Ovary (tissue), 3 donors: ENCODE measurements around the gene MYOM3.

ENCODE experiments used
- EP300 ChIP-seq: sonication (generic); formaldehyde crosslinking; IDR thresholded peaks from one replicate; pipeline ENCODE4 v1.6.1; 2017; ENCODE audit warnings: antibody characterized with exemption
- POLR2A ChIP-seq: fragments of 450-650 bp; IDR thresholded peaks from one replicate; pipeline ENCODE4 v1.6.1; 2017; ENCODE audit warnings: antibody characterized with exemption, mild to moderate bottlenecking, moderate library complexity
- TF ChIP-seq, protein P1 (sequence below), 3 donors: fragments of 450-650 bp in 2 of 3; fragments of 200-600 bp in 1 of 3; IDR thresholded peaks; one replicate each; pipeline versions ENCODE4 v1.5.1 to v1.8.0; 2016 to 2022; ENCODE audit warnings: antibody characterized with exemption in 3 of 3, mild to moderate bottlenecking in 1 of 3
- donor health status: DM: no; HTN: no; CAD: no.

GRCh38 chr1:24075946-24076345 is 36.0 kb downstream of the MYOM3 start:
- TF ChIP-seq, protein P1, sequence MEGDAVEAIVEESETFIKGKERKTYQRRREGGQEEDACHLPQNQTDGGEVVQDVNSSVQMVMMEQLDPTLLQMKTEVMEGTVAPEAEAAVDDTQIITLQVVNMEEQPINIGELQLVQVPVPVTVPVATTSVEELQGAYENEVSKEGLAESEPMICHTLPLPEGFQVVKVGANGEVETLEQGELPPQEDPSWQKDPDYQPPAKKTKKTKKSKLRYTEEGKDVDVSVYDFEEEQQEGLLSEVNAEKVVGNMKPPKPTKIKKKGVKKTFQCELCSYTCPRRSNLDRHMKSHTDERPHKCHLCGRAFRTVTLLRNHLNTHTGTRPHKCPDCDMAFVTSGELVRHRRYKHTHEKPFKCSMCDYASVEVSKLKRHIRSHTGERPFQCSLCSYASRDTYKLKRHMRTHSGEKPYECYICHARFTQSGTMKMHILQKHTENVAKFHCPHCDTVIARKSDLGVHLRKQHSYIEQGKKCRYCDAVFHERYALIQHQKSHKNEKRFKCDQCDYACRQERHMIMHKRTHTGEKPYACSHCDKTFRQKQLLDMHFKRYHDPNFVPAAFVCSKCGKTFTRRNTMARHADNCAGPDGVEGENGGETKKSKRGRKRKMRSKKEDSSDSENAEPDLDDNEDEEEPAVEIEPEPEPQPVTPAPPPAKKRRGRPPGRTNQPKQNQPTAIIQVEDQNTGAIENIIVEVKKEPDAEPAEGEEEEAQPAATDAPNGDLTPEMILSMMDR (IDR thresholded peaks at IDR 0.05): no peak
- no peak for TF ChIP-seq POLR2A
- TF ChIP-seq EP300: no peak
